HG02938 (cell line): ENCODE data around the gene C4orf50.

Experiments
- ATAC-seq: cut with Tn5 transposase; IDR thresholded peaks from one replicate; pipeline ENCODE4 v1.9.1; 2021; ENCODE audit warnings: mild to moderate bottlenecking, moderate library complexity; ENCODE audit not compliant: unreplicated experiment

C4orf50 gene

GRCh38 chr4:6018331-6018730, at the start of gene C4orf50:
Gene C4orf50 (minus strand): TSS chr4:6018431.
- no peak for ATAC-seq

DNA sequence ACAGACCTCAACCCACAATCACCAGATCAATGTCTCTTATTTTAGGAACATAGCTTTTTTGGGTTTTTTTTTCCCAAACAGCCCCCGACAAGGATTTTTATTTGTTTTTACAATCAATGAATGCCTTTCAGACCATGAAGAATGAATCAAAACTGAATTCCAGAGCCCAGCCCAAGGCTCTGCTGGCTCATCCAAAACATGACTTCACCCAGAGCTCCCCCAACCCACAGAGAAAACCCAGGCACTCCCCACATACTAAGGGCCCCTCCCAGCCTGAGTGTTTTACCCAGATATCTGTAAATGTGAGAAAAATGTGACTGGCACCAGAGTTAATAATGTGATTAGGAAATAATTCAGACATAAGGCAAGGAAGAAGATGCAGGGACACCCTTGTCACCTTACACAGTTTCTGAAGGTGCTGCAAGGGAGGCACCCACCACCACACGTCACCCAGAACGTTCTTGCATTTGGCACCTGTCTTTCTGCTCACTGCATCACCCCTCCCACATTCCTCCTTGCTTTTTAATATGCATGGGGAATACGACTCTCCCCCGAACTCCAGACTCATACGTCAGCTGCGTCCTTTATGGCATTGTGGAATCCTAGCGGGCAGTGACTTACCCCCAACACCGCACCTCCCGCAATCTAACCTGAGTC, 47.8 kb upstream of the C4orf50 start:
- ATAC-seq: no peak

DNA sequence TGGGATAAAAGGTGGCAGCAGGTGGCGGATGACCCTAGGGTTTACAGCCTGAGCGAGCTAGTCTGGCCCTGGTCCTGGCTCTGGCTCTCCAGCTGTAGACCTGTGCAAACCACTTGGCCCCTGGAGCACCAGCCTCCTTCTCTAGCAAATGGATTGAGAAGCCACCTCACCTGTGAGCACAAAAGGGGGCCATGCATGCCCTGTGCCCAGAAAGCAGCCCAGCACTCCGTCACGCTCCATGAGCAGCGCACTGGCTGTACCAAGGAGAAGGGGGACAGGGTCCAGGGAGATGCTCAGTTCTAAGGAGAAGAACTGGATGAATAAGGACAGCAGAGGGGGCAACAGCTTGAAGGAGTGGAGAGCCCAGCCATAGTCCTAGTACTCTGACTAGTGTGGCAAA, 46.9 kb upstream of the C4orf50 start:
- no peak for ATAC-seq

DNA sequence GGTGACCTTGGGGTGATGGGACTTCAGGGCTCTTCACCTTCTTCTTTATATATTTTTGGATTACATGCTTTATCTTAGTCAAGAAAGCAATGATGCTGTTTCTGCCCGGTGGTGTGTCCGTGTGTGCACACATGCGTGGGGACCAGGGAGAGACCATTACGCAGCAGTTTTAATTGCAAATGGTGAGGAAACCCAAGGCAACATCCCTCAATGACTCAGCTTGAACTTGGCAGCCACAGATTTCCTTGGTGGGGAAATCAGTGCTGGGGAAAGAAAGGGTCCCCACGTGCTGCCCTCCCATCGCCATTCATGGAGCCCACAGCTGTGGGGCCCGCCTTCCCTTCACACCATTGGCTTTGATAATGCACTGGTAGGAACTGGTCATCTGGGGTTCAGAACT, 46.2 kb upstream of the C4orf50 start:
- ATAC-seq: no peak

DNA sequence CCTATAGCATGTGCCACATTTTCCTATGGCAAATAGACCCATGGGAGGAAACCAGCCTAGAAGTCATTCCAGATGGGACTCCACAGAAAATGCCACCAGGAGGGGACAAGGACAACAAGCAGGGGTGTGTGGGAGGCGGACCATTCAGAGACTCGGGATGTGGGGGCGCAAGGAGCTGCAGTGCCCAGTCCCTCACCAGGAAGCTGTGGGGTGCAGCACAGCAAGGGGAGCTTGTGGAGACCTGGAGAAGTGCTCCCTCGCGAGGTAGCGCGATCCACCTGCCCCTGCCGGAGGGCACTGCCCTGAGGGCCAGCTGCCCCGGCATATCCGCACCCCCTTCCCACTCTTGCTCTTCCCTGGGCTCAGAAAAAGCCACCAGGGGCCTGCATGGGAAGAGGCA, 45.5 kb upstream of the C4orf50 start:
- no peak for ATAC-seq

DNA sequence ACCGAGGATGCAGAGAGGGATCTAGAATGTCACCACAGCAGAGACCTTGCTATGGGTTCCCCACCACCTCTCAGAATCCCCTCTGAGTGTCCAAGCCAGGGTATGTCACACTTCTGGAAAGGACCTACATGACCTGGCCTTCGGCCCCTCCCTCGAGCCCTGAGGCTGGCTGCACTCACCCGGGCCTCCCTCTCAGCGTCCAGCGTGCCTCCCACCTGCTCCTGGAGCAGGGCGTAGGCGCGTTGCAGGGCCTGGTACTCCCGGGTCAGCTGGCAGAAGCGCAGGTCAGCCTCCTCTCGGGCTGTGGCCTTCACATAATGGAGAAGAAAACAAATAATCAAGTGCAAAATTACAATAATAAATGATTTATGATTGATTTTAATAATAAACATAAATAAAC, 43.9 kb upstream of the C4orf50 start:
- ATAC-seq: no peak

GRCh38 chr4:6059375-6059805, 41.2 kb upstream of the C4orf50 start:
- ATAC-seq: no peak

DNA sequence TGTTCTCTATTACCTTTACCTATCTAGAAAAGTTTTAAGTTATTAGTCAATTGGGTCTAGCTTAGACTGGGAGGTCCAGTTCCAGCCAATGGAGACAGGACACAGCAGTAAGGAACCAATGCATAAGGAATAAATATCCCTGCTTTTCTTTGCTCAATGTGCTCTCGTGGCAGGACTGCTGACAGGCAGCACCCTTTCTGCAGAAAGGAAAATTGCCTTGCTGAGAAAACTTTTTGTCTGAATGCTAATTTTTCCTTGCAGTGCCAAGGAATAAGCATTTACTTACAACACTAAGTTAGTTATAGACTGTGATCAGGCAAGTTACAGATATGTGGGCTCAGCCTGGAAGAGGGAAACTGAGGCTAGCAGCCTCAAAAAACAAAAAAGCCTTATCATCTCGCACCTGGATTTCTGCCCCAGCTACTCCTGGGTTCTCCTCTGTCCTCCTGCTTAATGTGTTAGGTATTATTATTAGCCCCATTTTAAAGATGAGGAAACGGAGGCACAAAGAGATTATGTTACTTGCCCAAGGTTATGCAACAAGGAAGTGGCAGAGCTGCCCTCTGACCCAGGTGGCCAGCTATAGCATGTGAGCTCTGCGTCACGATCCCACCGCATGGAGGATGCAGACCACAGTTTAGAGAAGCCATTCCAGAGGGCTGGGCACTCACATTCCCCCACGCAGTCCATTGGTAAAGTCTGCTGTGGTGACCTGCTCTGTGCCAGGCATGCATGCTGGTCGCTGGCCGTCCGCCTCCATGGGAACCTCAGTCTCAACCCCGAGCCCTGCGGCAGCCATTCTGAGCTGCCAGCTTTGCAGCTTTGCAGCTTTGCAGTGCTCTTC, 40.5 kb upstream of the C4orf50 start:
- no peak for ATAC-seq

DNA sequence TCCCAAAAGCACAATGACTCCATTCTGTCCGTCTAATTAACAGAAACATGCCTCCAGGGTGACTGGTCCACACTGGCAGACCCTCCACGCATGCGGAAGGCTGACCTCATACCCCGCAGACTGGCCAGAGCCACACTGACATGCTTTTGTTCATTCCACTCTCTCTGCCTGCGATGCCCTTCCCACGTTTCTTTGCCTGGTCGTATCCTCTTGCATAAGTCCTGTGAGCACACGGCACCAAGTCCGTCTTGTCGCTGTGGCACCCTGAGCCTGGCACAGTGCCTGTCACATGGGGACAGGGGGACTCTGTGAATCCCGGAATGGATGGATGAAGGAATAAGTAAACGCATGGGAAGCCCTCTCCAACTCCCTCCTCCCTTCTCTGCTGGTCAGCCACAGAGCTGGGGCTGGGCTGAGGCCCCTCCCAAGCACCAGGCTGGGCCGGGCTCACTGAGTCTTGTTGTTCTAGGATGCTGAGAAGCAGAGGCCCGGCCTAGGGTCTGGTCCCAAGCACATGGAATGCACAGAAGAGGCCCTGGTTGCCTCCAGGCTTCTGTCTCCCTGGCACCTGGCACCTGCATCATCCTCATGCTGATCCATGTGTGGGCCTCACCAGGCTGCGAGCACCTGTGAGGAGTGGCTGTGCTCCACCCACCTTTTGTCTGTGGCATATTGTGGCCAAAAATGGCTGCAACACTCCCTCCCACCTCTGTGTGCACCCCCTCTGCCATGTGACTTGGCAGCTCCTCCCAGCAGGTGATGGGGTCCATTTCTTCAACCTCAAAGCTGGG, 38.9 kb upstream of the C4orf50 start:
- no peak for ATAC-seq

DNA sequence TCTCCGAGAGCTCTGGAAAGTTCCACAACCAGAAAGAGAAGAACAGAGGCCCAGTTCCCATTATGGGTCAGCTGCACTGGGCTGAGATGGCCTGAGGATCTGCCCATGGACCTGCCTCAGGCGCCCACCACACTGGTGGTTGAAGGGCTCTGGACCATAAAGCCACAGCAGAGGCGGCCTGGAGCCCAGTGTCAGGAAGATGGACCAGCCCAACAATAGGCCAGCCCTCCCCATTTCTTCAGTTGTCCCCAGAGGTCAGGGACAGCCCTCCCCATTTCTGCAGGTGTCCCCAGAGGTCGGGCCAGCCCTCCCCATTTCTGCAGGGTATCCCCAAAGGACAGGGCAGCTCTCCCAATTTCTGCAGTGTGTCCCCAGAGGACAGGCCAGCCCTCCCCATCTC, 37.2 kb upstream of the C4orf50 start:
- ATAC-seq: no peak

GRCh38 chr4:6055030-6055429, 36.8 kb upstream of the C4orf50 start:
- no peak for ATAC-seq

- no peak for ATAC-seq
These were observed 36.1 kb upstream of the C4orf50 start for GRCh38 chr4:6054162-6054922.

- ATAC-seq: no peak
These were observed 34.4 kb upstream of the C4orf50 start for GRCh38 chr4:6052679-6053078.

DNA sequence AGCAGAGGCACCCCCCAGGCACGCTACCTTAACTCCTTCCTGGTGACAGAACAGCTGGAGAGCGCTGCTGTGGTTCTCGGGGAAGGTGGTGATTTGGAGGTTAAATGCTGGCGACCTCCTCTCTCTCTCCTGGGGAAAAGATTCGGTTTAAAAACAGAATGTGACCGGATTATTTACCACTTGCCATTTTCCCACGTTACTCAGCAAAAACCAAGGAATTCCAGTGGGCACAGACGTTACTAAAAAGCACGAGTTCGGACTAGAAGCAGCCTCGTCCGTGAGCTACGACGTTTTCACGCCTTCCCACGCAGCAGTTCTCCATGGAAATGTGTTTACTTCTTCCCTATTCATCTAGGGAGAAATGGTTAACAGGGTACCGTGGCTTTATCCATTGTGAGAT, 32.3 kb upstream of the C4orf50 start:
- no peak for ATAC-seq

DNA sequence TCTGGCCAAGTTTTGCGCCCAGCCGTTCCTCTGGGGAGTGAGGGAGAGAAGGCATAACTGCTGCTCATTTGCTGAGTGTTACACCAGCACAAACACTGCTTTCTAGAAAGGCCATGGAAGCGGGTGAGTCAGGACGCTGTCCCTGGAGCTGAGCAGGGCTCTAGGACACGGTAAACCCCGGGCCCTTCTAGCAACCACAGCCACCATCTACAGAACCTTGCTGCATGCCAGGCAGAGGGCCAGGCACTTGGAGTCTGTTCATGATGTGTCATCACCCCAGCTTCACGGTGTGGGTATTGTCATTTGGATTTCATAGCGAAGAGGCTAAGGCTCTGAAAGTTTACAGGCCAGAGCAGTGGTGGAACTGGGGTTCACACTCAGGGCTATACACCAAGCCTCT, 31.8 kb upstream of the C4orf50 start:
- no peak for ATAC-seq

- no peak for ATAC-seq
These were observed 31.0 kb upstream of the C4orf50 start for GRCh38 chr4:6049278-6049677.

DNA sequence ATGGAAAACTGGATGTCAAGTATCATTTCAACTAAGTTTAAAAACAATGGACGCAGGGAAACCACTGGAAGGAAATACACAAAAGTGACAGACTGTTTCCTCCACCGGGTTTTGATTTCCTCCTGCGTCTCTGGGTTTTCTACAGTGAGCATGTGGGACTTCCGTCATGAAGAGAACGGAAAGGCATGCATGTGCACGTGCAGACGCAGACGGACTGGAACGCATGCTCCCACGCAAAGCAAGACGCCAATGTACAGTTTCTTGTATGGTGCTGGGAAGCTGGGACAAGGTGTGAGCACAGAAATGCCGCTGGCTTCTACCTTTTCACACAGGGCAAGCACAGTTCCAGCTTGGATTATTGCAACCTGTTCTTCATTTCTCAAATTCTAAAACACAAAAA, 30.3 kb upstream of the C4orf50 start:
- no peak for ATAC-seq

DNA sequence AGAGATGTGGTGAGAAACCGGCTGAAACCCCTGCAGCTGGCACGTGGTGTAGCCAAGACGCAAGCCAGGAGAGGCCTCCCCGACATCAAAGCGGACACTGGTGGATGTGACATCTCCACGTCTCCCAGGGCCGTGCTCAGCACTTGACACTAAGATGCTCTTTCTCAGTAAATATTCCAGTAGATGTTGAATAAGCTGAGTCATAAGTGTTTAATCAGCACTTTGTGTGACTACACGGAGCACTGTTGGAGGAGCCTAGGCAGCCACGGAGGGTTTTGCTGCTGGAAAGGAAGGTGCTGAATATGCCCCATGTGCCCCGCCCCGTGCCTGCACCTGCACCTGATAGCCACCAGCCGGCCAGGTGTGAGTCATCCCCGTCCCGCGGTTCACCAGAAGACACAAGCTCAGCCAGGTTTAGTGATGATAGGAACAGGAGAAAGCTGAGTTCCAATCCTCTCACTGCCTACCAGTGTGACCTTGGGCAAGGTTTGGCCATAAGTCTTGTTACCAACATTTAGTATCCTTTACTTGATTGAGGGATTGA, 29.0 kb upstream of the C4orf50 start:
- ATAC-seq: no peak

GRCh38 chr4:6046526-6047129, 28.4 kb upstream of the C4orf50 start:
- ATAC-seq: no peak

DNA sequence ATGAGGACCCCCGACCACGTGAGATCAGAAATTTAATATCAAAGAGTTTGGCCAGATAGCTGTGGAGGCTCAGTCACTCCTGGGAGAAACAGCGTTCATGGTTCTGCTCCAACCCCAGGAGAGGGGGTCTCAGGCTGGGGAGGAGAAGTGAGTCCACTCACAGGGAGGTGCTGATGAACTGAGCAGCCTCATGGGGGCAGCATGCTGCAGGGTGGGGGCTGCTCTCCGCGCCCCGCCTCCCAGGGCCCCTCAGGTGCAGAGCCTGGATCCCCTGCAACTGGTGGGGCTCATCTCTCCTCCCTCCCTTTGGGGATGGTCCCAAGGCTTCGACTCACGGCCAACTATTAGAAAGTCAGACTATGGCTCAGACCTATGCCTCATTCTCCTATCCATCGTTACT, 26.6 kb upstream of the C4orf50 start:
- no peak for ATAC-seq
